ENCODE measurements around the gene ARV1.
A peak's percentile ranks its signal among the peaks of the same experiment; 100 is the strongest.
"Not testable (repeated sequence)": the region's sequence is repeated elsewhere in the genome, so short reads cannot be mapped to it uniquely, and the experiment has no call there.

The ARV1 gene

DNA sequence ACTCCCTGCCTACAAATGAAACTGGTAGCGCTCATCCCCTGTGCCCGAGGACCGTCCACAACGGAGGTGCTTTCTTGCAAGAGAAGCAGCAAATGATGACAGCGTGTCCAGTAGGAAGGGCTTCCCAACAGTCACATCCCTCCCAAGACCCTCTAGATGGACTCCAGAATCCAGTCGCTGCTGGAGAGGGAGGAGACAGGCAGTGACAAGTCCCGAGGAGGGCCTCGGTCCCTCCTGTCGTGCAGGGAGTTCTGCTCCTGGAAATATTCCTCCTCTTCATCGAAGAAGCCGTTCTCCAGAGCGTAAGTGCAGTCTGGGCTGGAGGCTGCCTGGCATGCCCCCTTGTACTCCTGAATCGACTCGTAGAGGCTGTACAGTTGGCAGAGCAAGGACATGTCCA, 40.8 kb downstream of the ARV1 start:
- DNase-seq (ENCODE audit: low read depth, low spot score): no peak

DNA sequence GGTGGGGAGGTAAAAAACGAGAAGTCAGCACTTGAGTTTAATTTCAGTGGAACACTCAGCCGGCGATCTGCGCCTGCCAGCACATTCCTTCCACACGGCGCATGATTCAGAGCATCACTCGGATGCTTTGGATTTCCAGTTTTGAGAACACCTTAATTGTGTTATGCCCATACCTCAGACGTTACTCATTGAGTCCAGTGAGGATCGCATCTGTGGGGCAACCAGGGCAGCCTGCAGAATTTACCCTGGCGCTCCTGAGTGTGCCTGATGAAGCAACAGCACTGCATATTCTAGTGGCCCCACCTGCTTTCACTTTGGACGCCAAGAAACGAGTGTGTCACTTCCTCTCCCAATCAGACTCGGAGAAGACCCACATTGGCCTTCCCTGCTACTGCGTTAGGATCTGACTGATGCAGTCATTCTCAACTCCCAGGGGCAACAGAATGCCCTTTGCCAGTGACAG, 41.3 kb downstream of the ARV1 start:
- no peak for DNase-seq (ENCODE audit: low read depth, low spot score)

DNA sequence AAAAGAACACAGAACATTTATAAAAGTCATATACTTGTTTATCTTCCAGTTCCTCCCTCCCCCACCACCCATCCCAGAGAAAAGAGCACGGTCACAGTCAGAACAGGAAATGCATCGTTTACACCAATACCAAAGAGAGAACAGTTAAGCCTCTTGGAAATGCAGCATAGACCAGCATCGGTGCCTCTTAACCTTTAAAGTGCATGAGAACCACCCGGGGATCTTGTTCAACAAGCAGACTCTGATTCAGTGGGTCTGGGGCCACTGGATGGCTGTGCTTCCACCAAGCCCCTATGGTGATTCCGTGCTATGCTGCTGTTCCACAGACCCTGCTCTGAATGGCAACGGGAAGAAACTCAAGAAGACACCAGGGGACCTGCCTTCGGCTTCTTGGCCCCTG, 41.9 kb downstream of the ARV1 start:
- DNase-seq (ENCODE audit: low read depth, low spot score): no peak

DNA sequence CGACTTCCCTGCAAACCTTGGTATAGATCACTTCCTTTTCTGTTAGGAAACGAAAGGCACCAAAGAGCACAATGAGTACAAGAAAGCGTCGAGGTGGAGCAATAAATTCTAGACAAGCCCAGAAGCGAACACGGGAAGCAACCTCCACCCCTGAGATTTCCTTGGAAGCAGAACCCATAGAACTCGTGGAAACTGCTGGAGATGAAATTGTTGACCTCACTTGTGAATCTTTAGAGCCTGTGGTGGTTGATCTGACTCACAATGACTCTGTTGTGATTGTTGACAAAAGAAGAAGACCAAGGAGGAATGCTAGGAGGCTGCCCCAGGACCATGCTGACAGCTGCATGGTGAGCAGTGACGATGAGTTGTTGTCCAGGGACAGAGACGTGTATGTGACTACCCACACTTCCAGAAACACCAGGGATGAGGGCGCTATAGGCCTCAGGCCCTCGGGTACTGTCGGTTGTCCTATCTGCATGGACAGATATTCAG, 42.7 kb downstream of the ARV1 start:
- no peak for DNase-seq (ENCODE audit: low read depth, low spot score)

DNA sequence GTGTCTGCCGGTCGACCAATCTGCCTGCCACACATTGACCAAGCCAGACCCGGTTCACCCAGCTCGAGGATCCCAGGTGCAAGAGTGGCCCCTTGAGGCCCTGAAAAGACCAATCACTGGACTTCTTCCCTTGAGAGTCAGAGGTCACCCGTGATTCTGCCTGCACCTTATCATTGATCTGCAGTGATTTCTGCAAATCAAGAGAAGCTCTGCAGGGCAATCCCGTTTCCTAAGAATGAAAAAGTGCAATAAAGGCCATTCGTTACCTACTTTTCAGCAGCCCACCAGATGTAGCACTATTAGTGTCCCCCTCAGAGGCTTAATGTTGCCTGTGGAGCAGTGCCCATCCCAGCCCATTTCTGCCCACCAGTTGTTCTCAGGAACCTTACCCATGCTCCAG, 43.6 kb downstream of the ARV1 start:
- DNase-seq (ENCODE audit: low read depth, low spot score): not testable (repeated sequence)

DNA sequence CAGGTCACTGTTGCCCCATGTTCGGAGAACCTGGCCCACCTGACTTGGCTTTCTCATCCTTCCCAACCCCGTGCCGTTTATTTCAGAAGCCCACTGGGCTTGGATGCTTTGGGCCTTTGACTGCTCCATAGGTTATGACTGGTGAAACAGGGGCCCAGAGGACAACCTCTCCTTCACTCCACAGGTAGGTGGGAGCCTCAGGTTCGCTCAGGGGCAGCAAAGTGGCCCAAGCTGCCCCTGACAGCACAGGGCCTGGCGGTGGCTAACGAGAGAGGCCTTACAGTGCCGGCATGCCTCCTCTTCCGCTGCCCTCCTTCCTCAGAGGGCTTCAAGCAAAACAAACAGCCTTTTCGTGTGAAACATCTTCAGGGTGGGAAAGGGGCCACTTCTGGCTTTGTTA, 44.3 kb downstream of the ARV1 start:
- DNase-seq (ENCODE audit: low read depth, low spot score): no peak

DNA sequence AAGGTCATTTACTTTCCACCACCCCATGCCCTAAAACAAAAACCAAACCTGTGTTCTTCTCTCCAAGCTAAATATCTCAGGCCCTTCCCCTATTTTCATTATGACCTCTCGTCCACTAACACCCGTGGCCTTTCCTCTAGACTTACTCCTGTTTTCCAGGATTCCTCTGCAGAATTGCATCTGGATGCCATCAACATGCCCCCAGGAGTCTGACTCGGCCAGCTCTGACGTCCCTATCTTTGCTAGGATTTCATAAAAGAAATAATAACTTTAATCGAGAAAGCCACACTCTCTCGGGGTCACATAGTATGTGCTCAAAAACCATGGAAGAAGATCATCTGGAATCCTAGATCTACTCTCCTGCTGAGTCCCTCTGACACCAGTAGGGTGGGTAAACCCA, 47.7 kb downstream of the ARV1 start:
- DNase-seq (ENCODE audit: low read depth, low spot score): no peak

DNA sequence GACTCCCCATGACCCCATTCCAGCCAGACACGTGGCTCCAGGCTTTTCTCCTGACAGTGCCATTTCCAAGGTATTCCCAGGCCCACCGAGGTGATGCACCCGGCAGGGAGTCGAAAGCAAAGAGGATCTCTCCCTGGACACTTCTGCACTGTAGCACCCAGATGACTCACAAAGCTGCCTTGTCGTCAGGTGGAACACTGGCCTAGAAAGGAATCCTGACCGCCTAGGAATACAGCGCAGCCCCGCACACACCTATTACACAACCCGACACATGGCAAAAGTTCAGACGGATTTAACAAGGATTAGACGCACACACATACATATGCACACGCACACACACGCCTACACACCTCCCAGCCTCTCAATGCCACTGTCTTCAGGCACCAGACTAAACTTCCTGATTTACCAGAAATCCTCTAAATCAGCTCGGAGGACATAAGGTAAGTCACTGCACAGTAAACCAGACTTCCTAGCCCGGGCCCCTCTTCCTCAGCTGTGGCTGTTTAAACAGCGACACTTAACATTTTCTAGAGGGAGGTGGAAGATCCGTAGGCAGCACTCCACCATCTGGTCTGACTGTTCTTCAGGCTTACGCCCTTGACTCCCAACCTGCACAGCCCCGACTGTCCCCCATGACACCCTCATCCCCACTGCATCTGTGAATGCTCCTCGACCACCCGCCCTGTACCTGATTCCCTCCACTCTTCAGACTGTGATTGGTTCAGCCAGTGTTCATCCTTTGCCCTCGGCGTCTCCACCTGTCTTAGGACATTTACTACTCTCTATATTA, 48.4 kb downstream of the ARV1 start:
- no peak for DNase-seq (ENCODE audit: low read depth, low spot score)

DNA sequence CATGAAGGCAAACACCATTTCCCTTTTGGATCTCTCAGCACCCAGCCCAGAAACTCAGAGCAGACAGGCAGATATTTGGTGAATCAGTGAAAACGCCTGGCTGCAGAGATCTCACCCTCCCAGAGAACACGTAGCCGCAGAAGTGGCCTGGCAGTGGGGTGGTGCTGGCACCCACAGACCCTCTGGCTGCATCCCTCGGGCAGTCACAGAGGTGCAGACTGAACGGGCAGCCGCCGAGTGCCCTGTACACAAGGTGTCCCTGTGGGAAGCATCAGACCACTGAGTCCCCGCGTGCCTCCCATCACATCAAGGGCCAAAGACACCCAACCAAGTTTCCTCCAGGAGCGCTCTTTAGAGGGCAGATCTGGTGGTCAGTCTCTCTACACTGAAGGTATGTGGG, 49.1 kb downstream of the ARV1 start:
- no peak for DNase-seq (ENCODE audit: low read depth, low spot score)

DNA sequence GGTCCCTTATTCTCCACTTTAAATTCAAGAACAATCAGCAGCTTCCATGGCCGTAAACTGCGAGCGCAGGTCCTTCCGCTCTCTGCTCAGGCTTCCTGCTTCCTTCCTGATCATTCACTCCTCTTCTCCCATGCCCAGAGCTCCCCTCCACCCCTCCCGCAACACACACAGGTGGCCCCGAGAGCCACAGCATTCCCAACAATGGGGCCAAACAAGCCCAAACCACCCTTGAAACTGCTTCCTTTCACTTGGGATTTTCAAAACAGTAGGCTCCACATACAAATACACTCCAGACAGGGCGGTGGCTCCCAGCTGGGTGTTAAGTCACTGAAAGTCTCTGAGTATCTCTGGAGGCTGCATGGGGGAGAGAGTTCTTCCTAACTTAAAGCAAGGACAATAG, 49.8 kb downstream of the ARV1 start:
- no peak for DNase-seq (ENCODE audit: low read depth, low spot score)

DNA sequence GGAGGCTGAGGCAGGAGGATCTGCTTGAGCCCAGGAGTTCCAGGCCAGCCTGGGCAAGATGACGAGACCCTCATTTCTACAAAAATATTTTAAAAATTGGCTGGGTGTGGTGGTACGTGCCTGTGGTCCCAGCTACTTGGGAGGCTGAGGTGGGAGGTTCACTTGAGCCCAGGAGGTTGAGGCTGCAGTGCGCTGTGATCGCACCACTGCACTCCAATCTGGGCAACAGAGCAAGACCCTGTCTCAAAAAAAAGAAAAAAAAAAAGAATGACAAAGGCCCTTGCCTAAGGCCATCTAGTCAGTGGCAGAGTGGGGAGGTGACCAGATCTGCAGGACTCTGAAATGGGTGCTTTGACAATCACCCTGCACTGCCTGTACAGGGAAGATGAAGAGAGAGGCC, 50.4 kb downstream of the ARV1 start:
- not testable (repeated sequence) for DNase-seq (ENCODE audit: low read depth, low spot score)

DNA sequence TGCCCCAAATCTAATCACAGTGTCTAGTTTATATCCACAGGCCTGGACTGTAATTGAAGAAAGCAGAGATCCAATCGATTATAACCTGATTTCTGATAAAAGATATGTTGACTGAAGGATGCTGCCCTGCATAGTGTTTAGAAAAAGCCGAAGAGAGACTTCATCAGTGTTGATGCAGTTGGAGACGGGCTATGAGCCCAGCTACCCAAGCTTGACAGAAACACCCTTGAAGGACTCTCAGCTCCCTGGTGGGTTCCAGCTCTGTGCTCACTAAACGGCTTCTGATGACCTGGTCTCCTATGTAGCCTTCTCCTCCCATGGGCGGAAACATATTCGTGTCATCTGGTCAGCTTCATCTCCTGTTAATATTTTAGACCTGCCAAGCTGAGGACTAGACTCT, 50.9 kb downstream of the ARV1 start:
- DNase-seq (ENCODE audit: low read depth, low spot score): no peak

DNA sequence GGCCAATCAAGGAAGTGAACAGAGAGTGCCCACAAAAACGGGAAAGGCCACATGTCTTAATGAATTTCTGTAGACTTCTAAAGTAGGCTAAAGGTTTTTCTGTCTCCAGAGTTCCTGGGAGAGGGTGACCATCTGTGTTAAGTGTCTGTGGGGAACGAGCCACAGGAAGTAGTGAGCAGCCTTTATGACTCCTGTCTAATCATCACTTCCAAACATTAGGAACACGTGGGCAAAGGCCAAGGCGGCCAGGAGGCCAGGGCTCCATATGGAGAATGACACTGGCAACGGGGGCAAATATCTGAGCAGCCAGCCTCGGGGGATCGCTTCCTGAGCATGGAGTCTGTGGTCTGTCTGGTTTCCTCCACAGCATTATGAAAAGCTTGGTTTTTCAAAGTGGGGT, 54.1 kb downstream of the ARV1 start:
- DNase-seq (ENCODE audit: low read depth, low spot score): no peak

DNA sequence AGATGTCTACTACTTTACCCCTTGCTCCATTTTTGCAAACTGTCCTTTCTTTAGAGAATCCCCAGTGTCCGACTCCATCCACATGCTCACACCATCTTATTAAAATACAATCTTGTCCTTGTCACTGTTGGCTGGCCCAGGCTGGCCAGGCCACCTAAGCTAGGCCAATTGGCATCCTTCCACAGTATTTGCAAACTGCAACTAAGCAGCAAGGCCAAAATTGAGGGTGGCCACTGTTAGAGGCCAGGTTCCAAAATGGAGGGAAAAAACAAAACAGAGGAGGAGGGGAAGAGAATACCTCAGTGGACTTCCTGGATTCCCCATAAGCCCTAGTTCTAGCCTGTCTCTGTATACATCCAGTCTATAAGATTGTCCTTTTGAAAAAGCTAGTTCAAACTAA, 56.9 kb downstream of the ARV1 start:
- DNase-seq (ENCODE audit: low read depth, low spot score): no peak

DNA sequence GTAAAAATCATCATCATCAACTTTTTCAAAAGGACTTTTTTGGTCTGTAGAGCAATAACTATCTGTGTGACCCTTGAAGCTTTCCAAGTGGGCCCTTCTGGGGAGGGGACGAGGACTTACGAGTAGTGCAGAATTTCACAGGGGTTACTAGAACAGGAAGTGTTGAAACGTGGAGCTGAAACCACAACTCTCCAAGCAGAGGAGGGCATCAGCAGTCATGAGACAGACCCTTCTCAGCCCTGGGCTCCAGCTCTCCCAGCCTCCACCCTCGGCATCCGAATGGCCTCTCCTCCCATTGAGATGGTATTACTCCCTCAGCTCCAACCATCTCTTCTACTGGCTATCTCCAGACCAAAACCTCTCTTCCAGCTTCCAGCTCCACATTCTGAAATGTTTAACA, 57.5 kb downstream of the ARV1 start:
- DNase-seq (ENCODE audit: low read depth, low spot score): no peak

DNA sequence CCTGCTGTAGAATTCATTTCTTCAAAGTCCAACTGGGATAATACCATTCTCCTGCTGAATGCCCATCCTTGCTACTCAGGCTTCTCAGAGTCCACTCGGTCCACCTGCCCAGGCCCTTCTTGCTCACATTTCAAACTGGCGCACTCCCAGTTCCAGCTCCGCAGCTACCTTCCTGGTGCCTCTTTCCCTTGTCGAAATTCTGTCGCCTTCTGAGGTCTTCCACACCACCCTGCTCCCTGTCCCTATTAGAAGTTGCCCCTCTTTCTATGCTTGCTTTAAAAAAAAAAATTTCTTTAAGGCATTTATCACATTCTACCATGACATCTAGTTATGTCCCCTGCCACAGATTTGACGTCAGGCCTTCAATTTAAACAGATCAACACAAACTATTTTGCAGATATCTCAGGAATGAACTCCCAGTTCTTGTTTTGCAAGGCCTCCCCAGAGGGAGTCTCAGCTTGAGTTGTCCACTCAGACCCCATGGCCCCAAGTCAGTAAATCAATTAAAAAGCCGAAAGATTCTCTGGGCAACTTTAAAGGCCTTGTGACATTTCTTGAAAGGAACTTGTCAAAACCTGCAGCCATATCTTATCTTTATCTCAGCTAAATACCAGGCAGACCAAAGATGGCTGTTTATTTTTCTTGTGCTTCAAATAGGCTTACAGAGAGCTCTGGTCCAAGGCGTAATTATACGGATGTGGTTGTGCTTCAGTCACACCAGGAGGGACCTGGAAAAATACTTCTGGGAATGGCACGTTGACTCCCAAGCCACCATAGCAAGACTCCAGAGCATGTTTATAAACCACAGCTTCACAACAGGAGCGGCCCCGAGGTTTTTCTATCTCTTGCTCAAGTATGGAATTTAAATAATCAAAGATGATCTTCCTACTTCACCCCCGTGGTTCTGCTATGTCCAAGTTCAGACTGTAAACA, 59.0 kb downstream of the ARV1 start:
- peak; percentile 33 for DNase-seq (ENCODE audit: low read depth, low spot score)

DNA sequence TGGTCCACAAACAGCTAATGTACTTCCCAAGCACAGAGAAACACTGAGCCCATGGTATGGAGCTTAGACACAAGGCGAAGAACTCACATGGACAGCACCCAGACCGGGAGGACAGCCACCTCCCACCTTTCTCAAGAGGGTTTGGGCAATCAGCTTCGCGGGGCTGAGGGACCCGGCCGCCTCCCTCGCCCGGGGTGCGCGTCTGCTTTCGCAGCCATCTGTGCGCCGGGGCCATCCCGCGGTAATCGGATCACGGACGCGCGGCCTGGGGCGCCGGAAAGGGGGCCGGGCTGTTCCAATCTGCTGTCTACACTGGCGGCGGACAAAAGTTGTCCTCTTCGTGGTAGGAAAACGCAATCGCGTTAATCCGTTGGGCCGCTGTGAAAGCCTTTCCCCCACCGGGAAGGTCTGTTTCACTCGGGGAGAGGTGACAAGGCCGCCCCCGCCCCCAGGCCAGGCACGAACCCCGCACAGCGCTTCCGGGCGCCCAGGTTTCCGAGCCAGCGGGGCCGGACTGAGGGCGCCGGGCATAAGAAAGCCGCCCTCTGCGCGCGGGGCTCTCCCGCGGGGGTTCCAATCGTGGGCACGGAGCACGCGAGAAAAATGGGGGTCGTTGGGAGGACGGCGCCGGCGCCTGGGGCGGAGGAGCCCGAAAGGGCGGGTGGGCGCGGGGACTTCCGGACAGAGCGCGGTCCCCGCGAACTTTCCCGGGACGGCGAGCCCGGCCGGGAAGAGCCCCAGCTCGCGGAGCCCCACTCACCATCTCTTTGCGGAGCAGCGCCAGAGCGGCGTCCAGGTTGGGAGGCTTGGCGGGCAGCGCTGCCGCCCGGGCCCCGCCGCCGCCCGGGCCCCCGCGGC, 60.5 kb downstream of the ARV1 start:
- peak; percentile 62 for DNase-seq (ENCODE audit: low read depth, low spot score)

DNA sequence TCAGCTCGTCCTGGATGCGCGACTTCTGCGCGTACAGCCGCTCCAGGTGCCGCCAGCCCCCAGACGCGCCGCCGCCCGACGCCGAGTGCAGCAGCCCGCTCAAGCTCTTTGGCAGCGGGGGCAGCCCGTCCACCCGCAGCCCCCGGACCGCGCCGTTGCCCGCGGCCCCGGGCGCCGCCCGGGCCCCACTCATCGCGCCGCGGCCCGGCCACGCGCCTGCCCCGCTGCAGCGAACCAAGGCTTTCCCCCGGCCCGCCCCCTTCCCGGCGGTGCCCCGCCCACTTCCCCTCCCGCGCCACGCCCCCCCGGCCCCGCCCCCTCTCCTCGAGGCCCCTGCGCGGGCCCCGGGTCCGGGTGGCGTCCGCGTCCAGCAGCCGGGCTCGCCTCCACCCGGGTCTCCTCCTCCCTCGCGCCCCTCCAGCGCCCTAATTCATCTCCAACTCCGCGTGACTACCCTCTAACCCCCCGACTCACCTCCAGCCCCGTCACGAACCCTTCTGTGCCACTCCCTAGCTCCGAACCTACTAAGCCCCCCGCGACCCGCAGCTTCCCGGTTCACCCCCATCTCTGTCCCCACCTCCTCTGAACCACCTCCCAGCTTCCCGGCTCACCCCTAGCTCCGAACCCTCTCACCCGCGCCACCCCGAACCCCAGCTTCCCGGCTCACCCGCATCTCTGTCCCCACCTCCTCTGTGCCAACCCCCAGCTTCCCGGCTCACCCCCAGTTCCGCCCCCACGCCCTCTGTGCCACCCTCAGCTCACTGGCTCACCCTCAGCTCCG, 61.3 kb downstream of the ARV1 start, which contains the start of gene FAM89A:
TSS of gene FAM89A (minus strand) at position 236 of the 781 bp plus-strand sequence. CDS start at position 193, 43 bp downstream.
- DNase-seq (ENCODE audit: low read depth, low spot score): peak; percentile 35

DNA sequence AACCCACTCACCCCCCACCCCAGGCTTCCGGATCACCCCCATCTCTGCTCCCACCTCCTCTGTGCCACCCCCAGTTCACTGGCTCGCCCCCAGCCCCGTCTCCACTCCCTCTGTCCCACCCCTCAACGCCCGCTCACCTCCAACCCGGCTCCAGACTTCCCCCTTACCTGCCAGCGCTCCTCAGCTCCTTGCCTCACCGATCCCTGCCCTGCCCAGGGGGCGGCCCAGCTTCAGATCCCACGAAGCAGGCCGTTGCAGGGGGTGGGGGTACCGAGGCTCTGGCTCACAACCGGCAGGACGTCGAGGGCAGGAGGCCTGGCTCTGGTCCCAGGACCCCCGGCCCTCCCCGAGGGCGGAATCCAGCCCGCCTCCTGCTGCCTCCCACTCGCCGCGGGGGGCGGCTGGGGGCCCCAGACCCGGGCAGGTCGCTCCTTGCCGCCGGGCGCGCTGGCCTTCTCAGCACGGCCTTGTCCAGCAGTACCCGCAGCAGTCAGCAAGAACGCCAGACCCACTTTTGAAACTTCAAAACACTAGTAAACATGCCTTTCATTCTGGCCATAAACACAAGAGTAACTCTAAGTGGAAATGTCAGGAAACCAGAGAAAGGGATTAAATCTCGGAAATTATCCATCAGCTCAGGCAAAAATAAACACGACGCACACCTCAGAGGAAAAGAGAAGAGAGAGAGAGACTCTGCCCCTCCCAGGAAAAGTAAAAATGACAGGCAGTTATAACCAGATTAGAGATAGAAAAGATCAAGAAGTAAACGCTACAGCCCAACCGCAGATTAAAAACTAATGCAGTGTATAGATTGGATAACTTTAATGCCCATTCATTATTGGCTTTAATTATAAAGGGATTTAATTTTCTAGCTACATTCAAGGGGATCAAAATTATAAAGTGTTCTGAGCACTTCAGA, 62.2 kb downstream of the ARV1 start:
- DNase-seq (ENCODE audit: low read depth, low spot score): peak; percentile 16
